HG02970 (cell line): ENCODE data around the gene WNT3A.

Experiments
- ATAC-seq: cut with Tn5 transposase; IDR thresholded peaks from one replicate; pipeline ENCODE4 v1.9.1; 2021; ENCODE audit warnings: mild to moderate bottlenecking, moderate library complexity, moderate number of reproducible peaks; ENCODE audit not compliant: unreplicated experiment, low FRiP score

Gene WNT3A

DNA sequence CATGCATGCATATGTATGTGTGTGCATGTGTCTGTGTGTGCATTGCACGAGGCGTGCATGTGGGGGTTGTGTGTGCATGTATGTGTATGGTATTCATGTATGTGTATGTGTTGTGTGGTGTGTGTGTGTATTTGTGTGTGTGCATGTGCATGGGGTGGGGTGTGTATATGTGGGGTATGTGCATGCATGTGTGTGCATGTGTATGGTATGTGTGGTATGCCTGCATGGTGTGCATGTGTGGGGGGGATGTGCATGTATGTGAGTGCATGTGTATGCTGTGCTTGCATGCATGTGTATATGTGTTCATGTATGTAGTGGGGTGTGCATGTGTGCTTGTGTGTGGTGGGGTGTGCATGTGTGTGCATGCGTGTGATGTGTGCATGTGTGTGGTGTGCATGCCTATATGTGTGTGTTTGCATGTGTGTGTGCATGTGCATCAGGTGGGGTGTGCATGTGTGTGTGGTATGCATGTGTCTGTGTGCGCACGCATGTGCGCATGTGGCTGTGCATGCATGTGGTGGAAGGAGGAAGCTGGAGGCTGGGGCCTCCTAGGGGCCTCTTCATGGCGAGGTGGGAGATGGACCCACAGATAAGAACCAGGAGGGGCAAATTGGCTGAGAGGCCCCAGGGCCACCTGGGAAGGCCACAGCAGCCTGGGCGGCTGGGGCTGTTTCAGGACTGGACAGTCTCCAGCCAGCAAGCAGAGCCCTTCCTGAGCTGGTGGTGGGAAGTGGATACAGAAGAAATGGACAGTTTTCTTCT lies 39.8 kb downstream of the WNT3A start:
- ATAC-seq: no peak

DNA sequence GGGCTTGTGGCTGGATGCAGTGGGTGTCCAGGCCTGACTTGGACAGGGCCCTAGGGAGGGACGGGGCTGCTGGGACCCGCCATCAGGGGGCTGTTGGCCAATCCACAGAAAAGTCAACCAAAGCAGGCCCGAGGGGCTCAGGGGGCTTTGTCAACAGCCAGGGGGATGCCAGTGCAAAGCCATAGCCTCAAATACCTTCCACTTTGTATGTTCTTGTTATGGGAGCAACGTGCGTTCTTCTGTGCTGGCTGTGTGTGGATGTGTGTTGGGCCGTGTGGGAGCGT lies 40.3 kb downstream of the WNT3A start:
- no peak for ATAC-seq

DNA sequence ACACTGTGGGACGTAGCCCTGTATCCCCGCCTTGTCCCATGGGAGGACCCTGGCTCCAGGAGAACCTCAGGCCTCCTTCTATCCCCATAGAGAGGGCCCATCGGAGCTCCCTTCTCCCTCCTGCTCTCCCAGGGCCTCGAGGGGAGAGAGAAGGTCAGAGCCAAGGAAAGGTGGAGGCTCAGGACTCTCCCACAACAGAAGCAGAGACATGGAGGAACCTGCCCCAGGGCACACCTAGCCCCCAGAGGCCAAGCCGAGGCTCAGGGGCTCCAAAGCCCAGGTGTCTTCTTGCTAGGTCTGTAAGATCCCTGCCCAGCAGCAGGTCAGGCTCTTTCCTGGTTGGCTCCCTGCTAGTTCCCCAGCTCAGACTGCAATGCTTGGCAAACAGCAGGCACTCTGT lies 41.3 kb downstream of the WNT3A start:
- ATAC-seq: no peak

DNA sequence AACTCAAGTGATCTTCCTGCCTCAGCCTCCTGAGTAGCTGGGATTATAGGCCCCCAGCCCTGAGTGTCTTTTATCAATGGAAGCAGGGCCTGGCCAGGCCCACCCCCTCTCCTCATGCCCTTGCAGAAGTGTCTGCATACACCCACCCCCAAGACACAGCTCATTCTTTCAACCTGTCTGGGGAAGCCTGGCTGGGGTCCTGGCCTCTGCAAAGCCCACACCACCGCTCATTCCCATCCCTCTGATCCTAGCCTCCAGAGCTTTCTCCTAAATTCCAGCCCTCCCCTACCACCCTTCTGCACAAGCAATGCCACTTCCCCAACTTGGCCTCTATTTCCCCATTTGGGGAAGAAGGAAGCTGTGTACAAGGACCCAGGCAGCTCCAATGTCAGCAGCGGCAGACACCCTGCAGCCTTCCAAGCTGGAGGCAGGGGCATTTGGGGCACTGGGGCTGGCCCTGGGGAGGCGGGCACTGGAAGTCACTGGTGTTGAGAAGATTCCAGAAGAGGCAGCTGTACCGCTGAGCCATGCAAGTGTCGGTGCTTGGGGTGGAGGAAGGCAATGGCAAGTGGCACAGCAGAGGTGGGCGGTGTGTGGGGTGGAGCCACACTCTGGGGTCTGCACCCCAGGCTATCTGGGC lies 42.0 kb downstream of the WNT3A start:
- no peak for ATAC-seq

DNA sequence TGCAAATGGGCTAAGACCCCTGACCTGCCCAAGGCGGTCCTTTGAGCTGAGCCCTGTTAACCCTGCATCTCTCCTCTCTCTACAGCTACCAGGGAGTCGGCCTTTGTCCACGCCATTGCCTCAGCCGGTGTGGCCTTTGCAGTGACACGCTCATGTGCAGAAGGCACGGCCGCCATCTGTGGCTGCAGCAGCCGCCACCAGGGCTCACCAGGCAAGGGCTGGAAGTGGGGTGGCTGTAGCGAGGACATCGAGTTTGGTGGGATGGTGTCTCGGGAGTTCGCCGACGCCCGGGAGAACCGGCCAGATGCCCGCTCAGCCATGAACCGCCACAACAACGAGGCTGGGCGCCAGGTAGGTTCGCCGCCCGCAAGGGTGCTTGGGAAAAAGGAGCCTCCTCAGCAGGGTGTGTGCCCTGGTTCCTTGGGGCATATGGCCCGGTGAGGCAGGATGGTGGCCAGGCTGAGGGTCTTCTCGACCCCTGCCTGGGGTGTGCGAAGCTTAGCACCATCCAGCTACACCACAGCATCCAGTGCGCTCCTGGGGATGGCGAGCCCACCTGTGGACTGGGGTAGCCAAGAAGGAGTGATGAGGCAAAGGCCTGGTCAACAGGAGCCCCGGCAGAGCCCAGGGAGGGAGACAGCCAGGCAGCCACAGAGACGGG lies 43.9 kb downstream of the WNT3A start:
- no peak for ATAC-seq

DNA sequence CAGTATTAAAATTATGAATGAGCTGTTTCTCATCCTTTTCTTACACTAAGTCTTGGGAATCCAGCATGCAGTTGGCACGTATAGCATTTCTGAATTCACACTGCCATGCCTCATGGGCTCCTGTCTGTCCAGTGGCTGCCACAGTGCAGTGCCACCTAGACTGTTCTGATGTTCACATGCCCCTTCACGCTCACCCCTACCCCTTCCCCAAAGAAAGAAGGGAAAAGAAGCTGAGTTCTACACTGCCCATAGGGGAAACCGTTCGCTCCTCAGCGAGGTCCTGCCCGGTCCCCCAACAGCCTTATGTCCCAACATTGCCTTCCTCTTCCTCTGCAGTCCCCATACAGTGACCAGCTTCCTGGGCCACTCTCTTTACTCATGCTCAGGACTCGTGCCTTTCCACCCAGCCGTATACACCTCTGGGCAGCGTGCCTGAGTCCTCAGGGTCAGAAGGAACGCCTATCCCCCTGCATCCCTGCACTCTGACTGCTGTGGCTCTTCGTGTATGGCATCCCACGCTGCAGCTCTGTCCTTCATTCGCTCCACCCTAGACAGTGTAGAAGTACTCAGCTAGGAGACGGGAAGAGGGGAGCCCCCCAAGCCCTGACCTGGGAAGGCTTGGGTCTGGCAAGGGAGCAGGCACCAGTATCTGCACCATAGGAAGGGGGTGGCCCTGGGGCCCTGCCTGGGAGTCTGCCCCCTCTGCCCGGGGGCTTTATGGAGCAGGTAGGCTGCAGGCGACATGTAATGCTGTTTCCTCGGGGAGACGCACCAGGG lies 51.6 kb downstream of the WNT3A start:
- ATAC-seq: no peak

DNA sequence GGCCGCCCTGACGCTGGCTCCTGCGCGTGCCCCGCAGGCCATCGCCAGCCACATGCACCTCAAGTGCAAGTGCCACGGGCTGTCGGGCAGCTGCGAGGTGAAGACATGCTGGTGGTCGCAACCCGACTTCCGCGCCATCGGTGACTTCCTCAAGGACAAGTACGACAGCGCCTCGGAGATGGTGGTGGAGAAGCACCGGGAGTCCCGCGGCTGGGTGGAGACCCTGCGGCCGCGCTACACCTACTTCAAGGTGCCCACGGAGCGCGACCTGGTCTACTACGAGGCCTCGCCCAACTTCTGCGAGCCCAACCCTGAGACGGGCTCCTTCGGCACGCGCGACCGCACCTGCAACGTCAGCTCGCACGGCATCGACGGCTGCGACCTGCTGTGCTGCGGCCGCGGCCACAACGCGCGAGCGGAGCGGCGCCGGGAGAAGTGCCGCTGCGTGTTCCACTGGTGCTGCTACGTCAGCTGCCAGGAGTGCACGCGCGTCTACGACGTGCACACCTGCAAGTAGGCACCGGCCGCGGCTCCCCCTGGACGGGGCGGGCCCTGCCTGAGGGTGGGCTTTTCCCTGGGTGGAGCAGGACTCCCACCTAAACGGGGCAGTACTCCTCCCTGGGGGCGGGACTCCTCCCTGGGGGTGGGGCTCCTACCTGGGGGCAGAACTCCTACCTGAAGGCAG lies 52.3 kb downstream of the WNT3A start:
- no peak for ATAC-seq

DNA sequence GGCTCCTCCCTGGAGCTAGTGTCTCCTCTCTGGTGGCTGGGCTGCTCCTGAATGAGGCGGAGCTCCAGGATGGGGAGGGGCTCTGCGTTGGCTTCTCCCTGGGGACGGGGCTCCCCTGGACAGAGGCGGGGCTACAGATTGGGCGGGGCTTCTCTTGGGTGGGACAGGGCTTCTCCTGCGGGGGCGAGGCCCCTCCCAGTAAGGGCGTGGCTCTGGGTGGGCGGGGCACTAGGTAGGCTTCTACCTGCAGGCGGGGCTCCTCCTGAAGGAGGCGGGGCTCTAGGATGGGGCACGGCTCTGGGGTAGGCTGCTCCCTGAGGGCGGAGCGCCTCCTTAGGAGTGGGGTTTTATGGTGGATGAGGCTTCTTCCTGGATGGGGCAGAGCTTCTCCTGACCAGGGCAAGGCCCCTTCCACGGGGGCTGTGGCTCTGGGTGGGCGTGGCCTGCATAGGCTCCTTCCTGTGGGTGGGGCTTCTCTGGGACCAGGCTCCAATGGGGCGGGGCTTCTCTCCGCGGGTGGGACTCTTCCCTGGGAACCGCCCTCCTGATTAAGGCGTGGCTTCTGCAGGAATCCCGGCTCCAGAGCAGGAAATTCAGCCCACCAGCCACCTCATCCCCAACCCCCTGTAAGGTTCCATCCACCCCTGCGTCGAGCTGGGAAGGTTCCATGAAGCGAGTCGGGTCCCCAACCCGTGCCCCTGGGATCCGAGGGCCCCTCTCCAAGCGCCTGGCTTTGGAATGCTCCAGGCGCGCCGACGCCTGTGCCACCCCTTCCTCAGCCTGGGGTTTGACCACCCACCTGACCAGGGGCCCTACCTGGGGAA lies 53.0 kb downstream of the WNT3A start:
- ATAC-seq: no peak

DNA sequence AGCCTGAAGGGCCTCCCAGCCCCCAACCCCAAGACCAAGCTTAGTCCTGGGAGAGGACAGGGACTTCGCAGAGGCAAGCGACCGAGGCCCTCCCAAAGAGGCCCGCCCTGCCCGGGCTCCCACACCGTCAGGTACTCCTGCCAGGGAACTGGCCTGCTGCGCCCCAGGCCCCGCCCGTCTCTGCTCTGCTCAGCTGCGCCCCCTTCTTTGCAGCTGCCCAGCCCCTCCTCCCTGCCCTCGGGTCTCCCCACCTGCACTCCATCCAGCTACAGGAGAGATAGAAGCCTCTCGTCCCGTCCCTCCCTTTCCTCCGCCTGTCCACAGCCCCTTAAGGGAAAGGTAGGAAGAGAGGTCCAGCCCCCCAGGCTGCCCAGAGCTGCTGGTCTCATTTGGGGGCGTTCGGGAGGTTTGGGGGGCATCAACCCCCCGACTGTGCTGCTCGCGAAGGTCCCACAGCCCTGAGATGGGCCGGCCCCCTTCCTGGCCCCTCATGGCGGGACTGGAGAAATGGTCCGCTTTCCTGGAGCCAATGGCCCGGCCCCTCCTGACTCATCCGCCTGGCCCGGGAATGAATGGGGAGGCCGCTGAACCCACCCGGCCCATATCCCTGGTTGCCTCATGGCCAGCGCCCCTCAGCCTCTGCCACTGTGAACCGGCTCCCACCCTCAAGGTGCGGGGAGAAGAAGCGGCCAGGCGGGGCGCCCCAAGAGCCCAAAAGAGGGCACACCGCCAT lies 53.8 kb downstream of the WNT3A start:
- no peak for ATAC-seq

DNA sequence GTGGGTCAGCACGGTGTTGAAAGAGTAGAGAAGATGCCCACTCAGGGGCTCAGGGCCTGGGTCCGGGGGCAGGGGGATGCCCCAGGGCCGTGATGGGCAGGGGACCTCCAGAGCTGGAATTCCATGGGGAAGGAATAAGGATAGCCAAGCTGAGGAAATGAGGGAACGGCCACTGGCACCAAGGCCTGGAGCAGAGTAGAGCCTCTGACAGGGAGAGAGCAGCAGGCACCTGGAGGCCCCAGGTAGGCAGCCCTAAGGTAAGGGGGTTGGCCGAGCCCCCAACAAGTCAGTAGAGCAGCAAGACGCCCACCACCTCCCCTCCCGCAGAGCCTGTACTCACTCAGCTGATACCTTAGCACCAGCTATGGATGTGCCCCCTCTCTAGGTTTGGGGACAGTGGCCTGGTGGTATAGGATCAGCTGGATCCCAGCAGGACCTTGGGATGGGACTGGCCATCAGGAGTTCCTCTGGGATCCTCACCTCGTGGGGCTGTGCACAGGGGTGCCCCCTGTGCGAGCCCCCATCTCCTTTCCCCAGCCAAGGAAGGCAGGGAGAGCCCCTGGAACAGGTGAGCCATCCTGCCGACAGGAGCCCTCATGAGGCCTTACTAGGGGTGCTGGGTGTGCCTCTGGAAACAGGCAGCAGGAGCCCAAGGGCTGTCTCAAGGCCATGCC lies 54.8 kb downstream of the WNT3A start:
- no peak for ATAC-seq

DNA sequence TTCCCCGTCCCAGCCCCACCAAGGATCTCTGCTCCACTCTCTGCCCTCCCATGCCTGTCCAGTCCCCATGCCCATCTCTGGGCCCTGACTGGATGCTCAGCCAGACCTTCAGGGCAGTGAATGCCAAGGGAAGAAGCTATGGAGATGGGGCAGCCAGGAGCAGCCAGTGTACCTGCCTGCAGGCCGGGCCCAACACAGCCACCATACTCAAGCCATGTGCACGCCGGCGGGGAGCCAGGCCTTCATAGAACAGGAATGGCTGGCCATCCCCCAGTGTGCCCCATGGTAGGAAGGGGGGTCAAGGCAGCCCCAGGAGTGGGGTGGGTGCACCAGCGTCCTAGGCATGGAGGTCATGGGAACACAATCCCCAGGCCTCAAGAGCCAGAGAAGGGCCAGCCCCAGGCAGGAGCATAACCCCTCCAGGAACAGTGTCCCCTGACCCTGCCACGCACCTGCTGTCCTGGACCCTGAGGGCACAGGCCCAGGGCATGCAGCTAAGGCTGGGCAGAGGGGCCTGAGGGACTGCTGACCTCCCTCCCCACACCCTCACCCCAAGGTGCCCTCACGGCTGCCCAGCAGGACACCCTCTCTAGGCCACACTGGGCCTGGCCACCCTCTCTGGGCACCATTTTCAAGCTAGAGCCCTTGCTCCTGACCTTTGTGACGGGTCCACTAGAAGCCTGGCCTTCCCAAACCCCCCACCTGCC lies 55.4 kb downstream of the WNT3A start:
- ATAC-seq: no peak

DNA sequence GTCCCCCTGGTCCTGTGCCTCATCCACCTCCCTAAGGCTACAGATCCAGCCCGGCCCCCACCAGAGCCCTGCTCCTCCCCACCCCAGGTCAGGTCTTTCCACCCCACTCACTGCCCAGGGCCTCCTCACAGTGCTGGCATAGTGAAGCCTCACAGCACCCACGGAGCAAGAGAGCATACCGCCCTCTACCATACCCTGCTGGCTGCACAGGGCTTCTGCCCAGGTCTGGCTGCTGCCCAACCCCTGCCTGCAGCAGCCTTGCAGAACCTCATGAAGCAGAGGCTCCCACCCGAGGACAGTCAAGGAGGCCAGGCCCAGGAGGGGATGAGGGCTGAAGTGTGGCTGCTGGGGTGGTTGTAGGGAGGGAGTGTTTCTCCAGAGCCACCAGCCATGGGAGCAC lies 56.0 kb downstream of the WNT3A start:
- no peak for ATAC-seq

DNA sequence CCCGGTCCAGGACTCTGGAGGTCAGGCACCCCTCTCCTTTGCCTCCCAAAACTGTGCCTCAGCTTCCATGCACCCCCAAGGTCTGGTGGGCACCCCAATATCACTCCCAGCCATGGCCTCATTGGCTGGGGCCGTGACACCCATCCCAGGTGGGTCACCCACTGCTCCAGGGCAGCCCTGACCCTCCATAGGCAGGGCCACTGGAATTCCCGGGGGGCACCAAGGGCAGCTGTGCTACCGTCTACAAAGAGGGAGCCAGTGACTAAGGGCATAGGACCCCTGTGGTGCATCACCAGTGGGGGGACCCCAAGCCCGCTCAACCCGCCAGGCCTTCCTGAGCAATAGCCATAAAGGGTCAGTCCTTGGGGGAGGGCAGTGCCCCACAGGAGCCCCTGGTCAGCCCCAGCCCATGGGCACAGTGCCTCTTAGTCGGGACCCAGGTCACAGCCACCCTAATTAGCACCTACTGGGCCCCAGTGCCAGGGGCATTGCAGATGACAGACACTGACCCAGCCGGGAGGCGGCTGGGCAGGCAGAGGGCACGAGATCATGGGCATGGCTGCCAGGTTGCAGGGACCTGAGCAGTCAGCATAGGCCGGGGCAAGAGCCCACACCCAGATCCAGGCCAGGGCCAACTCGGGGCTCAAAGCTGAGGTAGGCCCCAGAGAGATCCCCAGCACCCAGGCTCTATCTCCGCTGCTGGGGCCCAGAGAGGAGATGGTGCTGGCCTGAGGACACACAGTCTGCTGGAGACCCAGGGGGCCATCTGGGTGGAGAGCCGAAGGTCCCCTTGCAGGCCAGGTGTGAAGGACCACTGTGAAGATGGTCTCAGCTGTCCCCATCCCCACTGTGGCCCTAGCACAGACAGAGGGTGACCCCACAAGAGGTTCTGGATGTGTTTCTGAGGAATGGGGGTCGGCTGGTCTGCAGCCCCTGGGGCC lies 56.7 kb downstream of the WNT3A start:
- ATAC-seq: no peak

DNA sequence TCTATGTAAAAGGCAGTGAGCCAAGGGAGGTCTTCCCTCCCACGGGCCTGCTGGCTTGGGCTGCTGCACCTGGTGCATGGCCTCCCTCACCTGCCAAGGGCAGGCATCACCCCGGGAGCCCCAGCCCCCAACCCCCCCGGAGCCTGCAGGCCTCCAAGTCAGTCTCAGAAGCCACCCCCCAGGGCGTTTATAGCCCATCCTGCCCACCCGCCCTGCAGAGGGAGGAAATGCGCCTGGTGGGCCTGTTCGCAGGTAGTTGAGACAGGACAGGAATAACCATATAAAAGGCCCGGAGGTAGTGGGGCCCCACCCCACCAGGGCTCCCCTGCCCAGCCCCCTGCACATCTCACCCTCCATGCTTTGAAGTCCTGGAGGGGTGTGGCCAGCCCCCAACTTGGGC lies 57.5 kb downstream of the WNT3A start:
- ATAC-seq: no peak

DNA sequence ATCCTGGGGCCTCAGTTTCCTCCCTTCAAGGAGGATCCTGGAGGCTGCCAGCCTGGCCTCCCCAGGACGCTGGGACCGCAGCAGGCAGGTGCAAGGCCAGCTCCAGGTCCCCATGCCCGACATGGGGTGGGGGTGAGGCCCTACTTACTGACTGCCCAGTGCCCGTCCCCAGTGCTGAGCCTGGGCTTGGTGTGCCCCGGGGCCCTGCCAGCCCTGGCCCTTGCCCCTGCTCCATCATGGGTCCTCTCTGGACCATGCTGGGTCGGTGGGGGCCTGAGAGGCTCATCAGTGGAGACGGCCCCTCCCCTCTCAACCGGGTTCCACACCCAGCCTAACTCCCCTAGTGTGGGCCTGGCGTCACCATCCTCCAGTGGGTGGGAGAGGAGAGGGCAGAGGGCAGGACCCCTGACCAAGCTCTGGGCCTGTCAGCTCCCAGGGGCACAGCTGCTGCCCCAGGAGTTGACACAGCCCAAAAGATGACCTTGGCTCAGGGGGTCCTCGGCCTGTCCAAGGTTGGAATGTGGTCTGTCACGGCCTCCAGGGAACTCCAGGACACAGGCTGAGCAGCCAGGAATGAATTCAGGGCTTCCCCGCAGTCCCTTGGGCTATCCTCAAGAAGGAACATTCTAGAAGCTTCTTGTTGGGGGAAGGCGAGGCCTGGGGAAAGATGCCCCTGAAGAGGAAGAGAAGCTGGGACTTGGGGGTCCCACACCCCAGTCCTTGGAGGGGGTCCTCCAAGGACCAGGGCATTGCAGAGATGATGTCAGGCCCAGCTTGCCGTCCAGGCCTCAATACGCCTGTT lies 58.1 kb downstream of the WNT3A start:
- no peak for ATAC-seq
